DMS153 treated with DMSO at 0.1 percent for 48 hours (cell line): ENCODE measurements around the gene KDM6A.
"Not testable (repeated sequence)": the region's sequence is repeated elsewhere in the genome, so short reads cannot be mapped to it uniquely, and the experiment has no call there.

Source experiments
- DNase-seq: peaks from one replicate; lab custom pipeline; 2025; ENCODE audit not compliant: unreplicated experiment; lab: John Stamatoyannopoulos, UW

KDM6A gene

GRCh38 chrX:44958480-44958879 lies 85.5 kb downstream of the KDM6A start:
- DNase-seq = no peak

- DNase-seq = no peak
Observed at GRCh38 chrX:44961817-44962607, 89.0 kb downstream of the KDM6A start.

- no peak for DNase-seq
Observed at GRCh38 chrX:44962944-44963343, 90.0 kb downstream of the KDM6A start.

GRCh38 chrX:44967221-44967620 lies 94.2 kb downstream of the KDM6A start:
- DNase-seq = no peak

- DNase-seq = no peak
Observed at GRCh38 chrX:44970709-44971108, 97.7 kb downstream of the KDM6A start.

- no peak for DNase-seq
Observed at GRCh38 chrX:44971674-44972073, 98.7 kb downstream of the KDM6A start.

- DNase-seq = no peak
Observed at GRCh38 chrX:44972132-44972531, 99.1 kb downstream of the KDM6A start.

- DNase-seq = no peak
Observed at GRCh38 chrX:44973420-44973932, 100.5 kb downstream of the KDM6A start.

- no peak for DNase-seq
Observed at GRCh38 chrX:44974451-44974850, 101.5 kb downstream of the KDM6A start.

GRCh38 chrX:44975666-44976263 lies 102.8 kb downstream of the KDM6A start:
- no peak for DNase-seq

- DNase-seq = no peak
Observed at GRCh38 chrX:44978976-44979375, 106.0 kb downstream of the KDM6A start.

- DNase-seq = no peak
Observed at GRCh38 chrX:44980403-44980802, 107.4 kb downstream of the KDM6A start.

GRCh38 chrX:44980883-44981282 lies 107.9 kb downstream of the KDM6A start:
- no peak for DNase-seq

- no peak for DNase-seq
Observed at GRCh38 chrX:44989995-44990770, 117.2 kb downstream of the KDM6A start.

- no peak for DNase-seq
Observed at GRCh38 chrX:44992775-44993174, 119.8 kb downstream of the KDM6A start.

- DNase-seq = no peak
Observed at GRCh38 chrX:44996277-44996676, 123.3 kb downstream of the KDM6A start.

GRCh38 chrX:44997282-44997812 lies 124.4 kb downstream of the KDM6A start:
- no peak for DNase-seq

GRCh38 chrX:44997888-44998287 lies 124.9 kb downstream of the KDM6A start:
- DNase-seq = no peak

- DNase-seq = not testable (repeated sequence)
Observed at GRCh38 chrX:44999237-44999636, 126.2 kb downstream of the KDM6A start.

- not testable (repeated sequence) for DNase-seq
Observed at GRCh38 chrX:44999872-45000271, 126.9 kb downstream of the KDM6A start.

GRCh38 chrX:45001048-45001447 lies 128.1 kb downstream of the KDM6A start:
- no peak for DNase-seq
